NCI-H2107 treated with DMSO at 0.1 percent for 48 hours (cell line): Measurements from ENCODE around the gene RREB1.

Experiments
- DNase-seq: peaks from one replicate; lab custom pipeline; 2025; ENCODE audit not compliant: unreplicated experiment; lab: John Stamatoyannopoulos, UW

The RREB1 gene

DNA sequence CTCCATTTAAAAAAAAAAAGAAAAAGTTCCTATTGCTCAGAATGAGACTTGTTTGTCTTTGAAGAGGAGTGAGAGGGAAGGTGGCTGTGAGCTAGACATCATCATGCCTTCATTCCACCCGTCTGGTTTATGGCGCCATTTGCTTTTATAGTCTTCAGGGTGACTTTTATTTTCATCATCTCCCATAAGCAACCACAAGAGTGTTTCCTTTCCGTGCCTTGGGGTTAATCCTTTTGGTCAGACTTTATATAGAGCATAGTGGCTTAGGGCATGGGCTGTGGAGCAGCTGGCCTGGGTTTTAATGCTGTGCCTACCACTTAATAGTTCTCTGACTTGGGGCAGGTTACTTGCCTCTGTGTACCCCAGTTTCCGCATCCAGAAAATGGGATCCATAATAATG lies 77.8 kb downstream of the RREB1 start:
- no peak for DNase-seq

DNA sequence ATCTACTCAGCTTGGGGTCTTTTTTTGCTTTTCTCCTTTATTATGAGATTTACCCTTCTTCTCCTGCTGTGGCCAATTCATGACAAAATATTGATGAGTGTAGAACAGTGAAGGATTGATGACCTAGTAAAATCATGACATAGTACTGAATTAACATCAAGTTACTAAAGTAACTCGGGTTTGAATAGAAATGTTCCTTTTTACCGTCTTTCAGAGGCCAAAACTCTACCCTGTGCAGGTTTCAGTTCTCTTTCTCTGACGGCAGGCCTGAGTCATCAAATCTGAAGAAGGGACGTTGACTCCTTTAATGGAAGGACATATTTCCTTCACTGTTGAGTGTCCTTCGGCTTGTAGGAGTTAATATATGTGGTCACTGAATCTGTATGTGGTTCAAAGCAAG lies 80.7 kb downstream of the RREB1 start:
- DNase-seq: no peak

DNA sequence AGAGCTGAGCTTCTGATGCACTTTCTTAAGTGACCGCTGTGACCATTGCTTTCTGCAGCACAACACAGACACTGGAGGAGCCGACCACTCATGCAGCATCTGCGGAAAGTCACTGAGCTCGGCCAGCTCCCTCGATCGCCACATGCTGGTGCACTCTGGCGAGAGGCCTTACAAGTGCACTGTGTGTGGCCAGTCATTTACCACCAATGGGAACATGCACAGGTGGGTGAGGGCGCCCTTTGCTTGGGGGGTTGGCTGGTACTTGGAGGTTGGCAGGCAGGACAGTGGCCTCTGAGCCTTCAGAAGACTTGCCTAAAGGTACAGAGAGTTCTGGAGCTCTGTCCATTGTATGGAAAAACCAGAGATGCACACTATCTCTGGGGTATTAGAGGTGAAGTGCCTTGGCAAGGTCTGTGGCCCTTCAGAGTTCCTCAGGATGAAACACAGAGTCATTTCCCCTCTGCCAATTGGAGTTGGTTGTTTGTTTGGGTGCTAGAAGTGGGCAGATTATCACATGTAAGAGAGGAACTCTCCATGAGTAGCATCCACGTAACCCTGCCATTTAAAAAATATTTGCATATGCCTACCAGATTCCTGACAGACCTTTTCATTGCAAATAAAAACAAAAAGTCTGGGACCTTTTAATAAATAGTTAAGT lies 81.5 kb downstream of the RREB1 start:
- DNase-seq: no peak

DNA sequence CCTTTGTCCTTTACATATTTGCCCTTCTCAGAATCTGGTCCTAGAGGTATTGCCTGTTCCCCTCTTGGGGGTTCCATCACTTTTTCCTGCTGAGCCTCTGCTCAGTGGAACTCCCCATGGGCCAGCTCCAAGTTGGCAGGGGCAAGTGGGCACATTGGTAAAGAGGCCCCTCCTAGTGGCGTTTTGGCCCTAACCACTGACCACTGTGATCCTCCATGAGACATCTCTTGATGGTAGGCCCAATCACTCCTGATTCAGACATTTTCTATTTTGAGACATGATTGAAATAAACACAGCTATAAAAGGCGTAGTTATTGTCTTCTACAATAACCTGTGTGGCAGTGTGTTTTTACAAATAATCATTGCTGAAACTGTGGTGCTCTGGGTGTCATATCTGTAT lies 83.0 kb downstream of the RREB1 start:
- no peak for DNase-seq

DNA sequence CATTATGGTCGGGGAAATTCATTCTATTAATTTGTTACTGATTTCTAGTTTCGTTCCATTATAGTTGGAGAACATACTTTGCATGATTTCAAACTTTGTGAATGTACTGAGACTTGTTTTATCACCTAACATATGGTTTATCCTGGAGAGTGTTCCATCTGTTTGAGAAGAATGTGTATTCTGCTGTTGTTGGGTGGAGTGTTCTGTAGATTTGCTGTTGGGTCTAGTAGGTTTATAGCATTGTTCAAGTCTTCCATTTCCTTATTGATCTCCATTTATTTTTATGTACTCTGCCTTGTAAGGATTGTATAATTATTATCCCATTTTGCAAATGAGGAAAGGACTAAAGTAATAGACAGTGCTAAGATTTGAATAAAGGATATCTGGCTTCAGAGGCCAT lies 85.4 kb downstream of the RREB1 start:
- no peak for DNase-seq

DNA sequence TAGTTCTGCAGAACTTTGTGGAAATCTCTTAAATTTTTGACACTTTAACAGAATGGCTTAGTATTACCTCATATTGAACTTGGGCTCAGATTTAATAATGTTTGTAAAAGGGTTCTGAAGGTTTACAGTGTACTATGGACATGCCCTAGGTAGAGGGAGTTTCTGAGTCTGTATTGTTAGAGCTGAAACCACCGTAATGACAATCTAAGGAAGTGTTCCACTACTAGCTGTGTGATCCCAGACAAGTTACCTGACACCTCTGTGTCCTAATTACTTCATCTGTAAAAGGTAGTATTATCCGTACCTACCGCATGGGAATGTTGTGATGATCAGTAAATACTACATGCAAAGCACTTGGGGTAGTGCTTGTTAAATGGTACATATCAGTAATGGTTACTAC lies 86.9 kb downstream of the RREB1 start:
- no peak for DNase-seq

DNA sequence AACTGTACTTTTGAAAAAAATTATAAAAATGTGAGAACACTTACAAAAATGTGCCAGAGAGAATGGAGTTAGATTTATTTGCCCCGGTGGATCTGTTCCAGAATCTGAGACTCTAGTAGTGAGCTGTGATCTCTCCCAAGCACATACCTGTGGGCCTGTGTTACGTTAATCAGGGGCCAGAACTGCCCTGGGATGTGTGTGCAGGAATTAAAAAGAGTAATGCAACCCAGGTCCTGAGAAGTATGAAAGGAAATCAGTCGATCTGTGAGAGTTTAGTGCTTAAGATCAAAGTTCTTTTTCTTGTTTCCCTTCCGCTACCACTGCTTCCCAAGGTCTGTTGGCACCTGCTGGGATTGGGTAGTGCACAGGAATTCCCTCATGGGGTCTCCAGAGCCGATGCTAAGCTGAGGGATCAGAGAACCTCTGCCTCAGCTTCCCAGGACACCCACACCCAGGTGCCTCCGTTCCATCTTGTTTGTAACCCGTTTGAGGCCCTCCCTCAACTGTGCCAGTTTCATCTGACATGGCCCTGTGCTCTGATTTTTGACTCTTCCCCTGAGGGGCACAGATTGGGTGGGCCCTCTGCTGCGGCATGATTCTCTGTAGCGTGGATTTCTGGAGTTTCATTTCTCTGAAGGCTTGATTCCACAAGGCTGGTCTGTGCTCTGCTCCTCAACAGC lies 87.7 kb downstream of the RREB1 start:
- DNase-seq: no peak

DNA sequence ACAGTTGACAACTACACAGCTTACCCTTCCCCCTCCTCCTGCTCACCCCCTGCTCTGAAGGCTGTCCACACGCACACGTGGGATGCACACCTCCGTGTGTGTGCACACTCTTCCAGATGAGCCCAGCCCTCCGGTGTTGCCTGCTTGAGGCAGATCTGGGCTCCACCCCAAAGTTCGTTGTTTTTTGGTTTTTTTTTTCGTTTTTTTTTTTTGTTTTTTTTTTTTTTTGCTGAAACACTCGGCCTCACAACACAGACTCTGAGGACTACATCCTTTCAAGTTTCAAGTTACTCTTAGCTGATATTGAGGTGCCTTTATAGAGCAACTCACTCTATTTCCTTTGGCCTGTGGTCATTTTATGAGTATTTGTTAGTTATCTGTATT lies 88.2 kb downstream of the RREB1 start:
- DNase-seq: no peak

DNA sequence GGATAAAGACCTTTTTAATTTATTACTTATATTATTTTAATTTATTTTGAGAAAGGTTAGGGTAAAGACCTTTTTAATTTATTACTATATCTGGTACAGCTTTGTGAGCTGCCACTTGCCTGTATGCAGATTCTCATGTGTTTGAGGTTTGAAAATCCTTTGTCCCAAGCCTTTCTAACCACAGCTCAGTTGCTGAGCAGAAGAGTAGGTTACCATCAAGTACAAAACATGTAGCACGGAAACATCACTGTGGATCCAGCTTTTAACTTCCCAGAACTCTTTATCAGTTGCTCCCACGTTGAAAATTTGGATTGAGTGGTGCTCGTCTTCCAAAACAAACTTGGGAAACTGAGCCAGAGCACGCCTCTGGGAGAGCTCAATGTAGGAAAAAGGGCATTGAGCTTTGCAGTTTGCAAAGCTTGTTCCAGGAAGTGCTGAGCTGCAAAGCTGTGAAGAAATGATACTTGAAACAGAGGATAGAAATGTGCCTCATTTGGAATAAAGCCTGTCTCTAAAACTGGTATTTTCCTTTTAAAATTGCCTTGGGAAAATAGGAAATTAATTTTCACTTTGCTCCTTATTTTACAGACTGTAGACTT lies 89.0 kb downstream of the RREB1 start:
- no peak for DNase-seq

DNA sequence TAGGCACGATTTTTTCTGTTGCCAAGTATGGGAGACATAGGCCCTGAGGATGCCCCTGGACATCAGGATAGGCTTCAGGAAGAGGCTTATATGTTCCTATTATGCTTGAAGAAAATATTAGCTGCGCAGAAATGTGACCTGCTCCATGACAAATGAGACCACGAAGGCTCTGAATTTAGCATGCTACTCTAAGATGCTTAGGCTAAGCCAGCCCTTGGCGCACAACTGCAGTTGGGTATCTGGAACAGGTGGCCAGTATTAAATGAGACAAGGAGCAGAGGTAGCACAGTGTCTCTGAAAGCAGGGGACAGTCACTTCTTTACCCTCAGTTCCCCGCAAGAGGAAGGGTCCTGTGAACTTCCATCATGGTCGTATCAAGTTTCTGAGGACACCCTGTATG lies 90.0 kb downstream of the RREB1 start:
- no peak for DNase-seq

DNA sequence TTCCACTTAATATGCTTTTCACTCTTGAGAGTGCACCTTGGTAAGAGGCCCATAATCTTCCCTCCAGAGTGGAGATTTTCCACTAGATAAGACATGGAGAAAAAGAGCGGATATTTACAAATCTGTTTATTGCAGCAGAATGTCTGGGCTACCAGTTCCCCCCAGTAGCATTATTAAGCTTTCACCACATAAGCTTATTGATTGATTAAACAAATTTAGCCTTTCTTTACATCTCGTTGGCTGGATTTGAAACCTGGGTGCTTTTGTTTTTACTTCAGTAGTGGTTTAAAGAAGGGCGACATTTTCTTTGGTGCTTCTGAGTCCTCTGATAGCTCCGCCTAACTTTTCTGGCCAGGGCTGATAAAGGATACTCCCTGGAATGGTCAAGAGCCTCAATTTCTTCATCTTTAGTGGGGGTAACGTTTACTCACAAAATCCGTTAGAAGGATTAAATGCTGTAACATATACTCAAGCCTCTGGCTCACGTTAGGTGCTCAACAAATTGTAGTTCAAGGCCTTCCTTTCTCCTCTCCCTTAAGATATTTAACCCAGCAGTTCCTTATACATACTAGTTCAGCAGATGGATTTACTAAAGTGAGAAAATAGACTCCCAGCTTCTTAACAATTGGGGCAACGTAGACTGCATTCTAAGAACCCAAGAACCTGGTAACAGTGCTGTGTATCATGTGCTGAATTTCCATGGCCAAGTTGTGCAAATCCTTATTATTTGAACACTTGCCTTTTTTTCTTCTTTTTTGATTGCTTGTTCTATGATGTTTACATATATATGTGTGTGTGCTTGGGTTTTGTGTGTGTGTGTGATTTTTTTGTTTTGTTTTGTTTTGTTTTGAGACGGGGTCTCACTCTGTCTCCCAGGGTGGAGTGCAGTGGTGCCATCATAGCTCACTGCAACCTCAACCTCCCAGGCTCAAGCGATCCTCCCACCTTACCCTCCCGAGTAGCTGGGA lies 91.4 kb downstream of the RREB1 start:
- DNase-seq: no peak

DNA sequence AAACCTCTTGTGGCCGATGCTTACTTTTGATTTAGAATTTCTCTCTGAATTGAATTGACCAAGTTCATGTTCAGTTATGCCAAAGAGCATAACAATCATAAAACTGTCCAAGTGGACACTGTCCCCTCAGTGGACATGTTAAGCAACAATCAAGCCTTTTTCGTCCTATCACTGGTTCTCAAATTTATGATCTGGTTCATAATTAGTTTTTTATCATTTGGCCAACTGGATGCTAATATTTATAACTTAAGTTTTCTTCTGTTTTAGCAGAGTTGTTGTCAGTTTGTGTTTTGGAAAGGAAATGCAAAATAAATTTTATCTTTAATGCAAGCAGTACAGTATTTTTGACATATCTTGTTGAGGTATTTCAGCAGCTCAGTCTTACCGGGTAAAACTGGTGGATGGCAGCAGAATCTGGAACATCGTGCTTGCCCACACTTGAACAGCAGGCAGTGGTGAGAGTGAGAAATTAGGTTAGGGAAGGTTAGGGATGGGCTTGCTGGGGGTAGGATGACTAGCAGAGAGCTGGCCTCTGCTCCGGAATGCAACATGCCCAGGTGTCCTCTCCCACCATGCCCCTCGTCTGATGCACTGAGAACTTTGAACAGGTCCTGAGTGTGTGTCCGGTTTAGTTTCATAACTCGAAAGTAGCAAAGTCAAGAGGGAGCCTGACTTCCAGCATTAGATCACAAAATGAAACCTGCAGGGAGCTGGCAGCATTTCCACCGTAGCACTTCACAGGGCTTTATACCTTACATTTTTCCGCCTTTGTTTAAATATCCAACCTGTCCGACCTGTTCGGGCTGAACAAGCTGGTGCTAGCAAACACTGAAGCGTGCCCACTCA lies 93.1 kb downstream of the RREB1 start:
- no peak for DNase-seq

DNA sequence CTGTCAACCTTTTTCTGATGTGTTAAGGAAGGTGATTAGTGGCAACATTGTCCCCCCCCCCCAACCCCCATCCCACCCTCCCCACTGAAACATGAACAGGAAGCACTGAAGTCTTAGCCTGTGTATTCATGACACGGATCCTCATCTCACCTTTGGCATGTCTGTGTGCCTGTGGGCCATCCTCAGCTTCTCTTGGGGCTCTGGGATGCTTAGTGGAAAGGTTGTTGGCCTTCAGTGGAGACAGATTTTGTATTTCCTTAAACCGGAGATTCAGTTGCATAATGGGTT lies 93.6 kb downstream of the RREB1 start:
- no peak for DNase-seq

DNA sequence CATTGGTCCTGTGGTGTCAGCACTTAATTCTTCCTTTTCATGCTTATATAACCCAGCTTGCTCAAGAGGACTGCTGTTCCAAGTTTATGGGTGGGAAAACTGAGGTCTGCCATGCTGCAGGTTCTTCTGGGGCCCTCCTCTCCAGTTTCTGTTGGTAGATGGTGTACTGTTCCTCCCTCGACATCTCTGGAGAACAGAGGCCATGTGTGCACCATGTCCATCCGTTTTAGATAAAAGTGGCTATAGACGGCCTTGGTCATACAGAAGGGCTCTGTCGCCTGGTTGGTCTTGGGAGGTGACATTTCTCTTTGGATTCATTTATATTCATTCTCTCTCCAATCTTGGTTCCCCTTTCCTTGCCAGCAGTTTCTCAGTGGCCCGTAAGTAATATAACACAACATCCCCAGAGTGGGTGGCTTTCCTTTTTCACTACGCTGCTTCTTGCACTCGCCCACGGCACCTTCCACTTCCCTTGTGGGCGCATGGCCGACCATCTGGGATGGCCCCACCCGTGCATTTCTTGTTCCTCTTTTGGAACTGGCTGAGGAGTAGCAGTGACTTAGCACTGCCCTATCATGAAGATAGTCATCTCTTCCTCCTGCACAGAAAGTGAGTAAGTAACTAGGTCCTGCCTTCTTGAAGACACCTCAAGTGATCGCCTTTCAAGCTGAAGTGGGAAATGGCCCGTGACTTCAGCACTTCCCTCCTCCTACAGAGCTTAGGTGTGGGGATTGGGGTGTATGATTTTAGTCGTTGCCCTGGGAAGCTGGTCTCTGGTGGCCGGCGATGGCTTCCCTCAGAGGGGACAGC lies 94.2 kb downstream of the RREB1 start:
- no peak for DNase-seq

DNA sequence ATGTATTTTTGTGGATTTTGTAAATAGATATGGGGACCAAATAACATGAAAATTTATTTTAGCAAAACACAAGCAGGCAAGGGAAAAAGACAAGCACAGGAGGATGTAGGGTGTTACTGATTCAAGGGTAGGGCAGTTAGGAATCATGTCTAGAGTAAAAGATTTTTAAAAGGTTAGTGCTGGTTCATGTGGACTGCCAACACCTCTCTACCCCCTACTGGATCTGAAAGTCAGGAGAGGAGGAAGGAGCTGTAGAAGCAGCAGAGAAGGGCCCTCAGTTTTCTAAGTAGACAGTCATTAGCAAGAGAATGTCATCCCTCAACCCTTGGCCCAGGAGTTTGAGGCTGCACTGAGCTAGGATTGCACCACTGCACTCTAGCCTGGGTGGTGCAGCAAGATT lies 95.2 kb downstream of the RREB1 start:
- no peak for DNase-seq

DNA sequence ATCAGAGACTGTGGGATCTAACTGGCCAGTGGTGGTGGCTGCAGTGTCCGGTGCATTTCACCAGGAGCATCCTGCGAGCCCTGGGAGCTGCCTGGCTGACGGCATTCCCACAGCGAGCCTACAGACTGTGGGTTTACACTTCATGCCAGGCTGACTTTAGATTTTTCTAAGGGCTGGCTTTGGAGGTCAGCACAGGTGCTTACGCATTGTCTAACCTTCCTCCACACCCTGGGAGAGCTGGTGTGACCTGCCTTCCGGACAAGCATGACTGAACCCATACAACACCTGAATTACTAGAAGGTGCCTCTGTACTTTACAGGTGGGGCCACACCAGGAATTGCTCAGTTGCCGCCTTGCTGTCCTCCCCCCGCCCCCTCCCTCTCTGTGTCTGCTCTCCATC lies 96.2 kb downstream of the RREB1 start:
- no peak for DNase-seq

DNA sequence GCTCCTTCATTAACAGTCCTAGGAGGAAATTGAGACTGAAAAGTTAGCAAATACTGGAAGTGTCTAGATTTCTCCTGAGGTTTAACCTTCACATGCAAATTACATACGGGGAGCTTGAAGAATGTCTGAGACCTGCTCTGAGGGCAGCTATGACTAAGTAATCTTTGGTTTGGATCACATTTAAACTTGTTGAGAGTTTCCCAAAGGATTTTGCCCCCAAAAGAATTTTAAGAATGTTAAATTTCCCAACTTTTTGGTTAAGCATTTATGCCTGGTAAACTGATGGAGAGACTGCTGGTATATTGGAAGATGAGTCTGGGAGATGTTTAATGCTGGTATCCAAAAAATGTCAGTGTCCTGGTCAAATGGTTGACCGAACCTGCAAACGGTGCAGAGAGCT lies 97.0 kb downstream of the RREB1 start:
- DNase-seq: no peak

DNA sequence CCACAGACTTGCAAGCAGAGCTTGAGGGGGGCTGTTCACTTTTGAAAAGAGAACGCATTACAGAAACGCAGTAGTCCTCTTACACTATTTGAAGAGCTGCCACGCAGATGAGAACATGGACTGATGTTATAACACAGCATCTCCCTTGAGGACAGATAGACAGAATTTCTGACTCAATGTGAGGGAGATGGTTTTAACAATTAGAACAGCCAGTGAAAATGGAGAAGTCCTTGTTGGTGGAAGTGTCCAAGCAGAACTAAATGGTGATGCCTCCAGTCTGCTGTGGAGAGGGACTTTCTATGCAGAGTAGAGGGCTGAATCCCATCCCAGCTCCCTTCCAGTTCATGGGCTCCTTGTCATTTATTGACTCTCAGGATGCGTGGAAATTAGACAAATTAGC lies 100.0 kb downstream of the RREB1 start:
- DNase-seq: no peak

DNA sequence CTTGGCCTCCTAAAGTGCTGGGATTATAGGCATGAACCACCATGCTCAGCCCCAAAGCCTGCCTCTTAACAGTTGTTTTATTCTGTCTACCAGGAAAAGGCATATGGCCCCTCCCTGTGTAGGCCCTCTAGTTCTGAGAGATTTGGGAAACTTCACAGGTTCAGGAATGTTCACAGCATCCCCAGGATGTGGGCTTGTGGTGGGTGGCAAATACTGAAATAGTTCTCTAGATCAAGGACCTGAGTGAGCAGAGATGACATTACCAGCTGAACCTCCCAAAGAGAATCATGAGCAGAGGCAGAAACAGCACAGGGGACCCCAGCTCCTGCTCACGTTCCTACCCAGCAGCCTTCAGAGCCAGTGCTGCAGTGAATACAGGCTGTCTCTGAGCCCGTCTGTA lies 105.7 kb downstream of the RREB1 start:
- DNase-seq: no peak

DNA sequence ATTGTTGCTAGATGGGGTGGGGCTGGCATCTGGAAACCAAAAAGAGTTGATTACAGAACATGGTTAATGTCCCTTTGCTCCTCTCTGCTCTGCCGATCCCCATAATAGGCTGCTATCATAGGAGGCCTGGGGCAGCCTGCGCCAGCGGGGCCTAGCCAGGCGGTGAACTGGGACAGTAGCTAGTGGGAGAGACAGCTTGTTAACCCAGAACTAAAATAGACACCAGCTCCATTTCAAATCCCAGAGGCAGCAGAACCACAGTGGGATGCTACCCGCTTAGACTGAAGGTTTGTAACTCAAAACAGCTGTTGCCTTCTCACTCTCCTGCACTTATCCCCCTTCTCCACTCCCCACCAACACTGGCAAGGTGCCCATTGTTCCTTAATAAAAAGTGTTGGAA lies 106.7 kb downstream of the RREB1 start:
- no peak for DNase-seq
